ENCODE results near the gene GSC2.

GRCh38 chr22:19181786-19182471 is 31.8 kb upstream of the GSC2 start:
- TF ChIP-seq POLR2A (IDR thresholded peaks at IDR 0.05) = no peak
- no peak for TF ChIP-seq CTCF (IDR thresholded peaks at IDR 0.05)

Measured in prostate gland (tissue), 2 donors.